SJCRH30 (cell line): ENCODE measurements around the gene FRMD3. TPM values are rescaled to one million over a fixed set of nuclear protein-coding genes. Genes with fewer than 3 reads are reported as not detected.

ENCODE experiments used
- DNase-seq, 2 experiments: peaks; one replicate each; pipeline ENCODE4 v3.0.0-alpha.2; 2015 to 2020
- H3K27ac ChIP-seq: fragments of 250-450 bp; sonication (Bioruptor Pico); 2 replicates; pipeline ENCODE4 v1.5.1; 2020; ENCODE audit warnings: mild to moderate bottlenecking, moderate library complexity
- H3K27me3 ChIP-seq: fragments of 250-450 bp; sonication (Bioruptor Pico); 2 replicates; pipeline ENCODE4 v1.5.1; 2020; ENCODE audit warnings: mild to moderate bottlenecking, moderate library complexity
- H3K36me3 ChIP-seq: fragments of 250-450 bp; sonication (Bioruptor Pico); 2 replicates; pipeline ENCODE4 v1.5.1; 2020; ENCODE audit warnings: mild to moderate bottlenecking, moderate library complexity
- H3K4me1 ChIP-seq: fragments of 250-450 bp; sonication (Bioruptor Pico); 2 replicates; pipeline ENCODE4 v1.5.1; 2020; ENCODE audit warnings: mild to moderate bottlenecking, moderate library complexity
- H3K4me3 ChIP-seq: fragments of 250-450 bp; sonication (Bioruptor Pico); 2 replicates; pipeline ENCODE4 v1.5.1; 2020; ENCODE audit warnings: mild to moderate bottlenecking, moderate library complexity
- H3K9me3 ChIP-seq: fragments of 250-450 bp; sonication (Bioruptor Pico); replicated peaks from 2 replicates; pipeline ENCODE4 v1.5.1; 2020; ENCODE audit warnings: mild to moderate bottlenecking, moderate library complexity
- total RNA-seq: library from RNA; depleted of rRNA; stranded (reverse); fragments of >200 nt; shearing (Covaris generic); gene quantifications from 2 replicates; pipeline ENCODE4 v1.2.3, GENCODE V29; 2014

Gene FRMD3
- total RNA-seq, 1 experiment from 2014 or later, result 17.4 TPM

DNA sequence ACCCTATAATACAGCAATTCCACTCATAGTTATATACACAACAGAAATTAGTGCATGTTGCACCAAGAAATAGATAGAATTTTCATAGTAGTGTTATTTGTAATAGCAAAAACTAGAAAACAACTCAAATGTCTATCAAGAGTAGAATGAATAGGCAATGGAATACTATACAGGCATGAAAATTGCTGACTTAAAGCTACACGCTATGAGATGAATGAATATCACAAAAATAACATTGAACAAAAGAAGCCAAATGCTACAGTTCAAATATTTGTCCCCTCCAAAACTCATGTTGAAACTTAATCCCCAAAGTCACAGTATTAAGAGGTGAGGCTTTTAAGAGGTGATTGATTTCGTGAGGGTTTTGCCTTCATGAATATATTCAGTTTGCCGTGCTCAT is 215.1 kb downstream of the FRMD3 start:
- Histone ChIP-seq H3K27ac (no peak overlapping the region), H3K4me1 (peaks cover 2% of the 10 kb centered on the region), H3K27me3 (no peaks in the 10 kb centered on the region), H3K4me3 (no peak overlapping the region), H3K9me3 (peaks cover 8% of the 10 kb centered on the region; the same call in 1 of the 2 replicates), H3K36me3 (no peaks in the 10 kb centered on the region; the same call in 1 of the 2 replicates)
- DNase-seq, result no peak

- Histone ChIP-seq H3K36me3 (no peaks in the 10 kb centered on the region; the same call in 1 of the 2 replicates), H3K4me3 (no peak overlapping the region), H3K9me3 (peaks cover 8% of the 10 kb centered on the region; the same call in 1 of the 2 replicates), H3K27ac (no peak overlapping the region), H3K27me3 (no peaks in the 10 kb centered on the region), H3K4me1 (peaks cover 2% of the 10 kb centered on the region)
- no peak for DNase-seq
These were observed 215.8 kb downstream of the FRMD3 start for GRCh38 chr9:83322438-83322837.

DNA sequence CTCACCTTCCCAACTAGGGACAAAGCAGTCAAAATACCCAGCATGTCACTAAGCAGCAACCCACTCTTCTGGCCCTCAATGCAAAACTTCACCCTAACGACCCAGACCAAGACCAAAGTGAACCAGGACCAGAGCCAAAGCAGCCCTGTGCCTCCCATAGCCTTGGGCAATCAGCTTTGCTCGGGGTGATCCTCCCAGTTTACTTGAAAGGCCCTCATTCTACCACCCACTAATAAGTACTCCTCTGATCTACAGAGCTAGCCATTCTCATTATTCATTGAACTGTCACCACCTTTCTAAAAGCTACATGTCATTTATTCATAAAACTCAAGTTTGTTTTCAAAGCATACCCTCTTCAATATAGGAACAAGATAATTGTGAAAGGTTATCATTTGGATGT is 221.0 kb downstream of the FRMD3 start:
- Histone ChIP-seq H3K36me3 (no peaks in the 10 kb centered on the region; the same call in 1 of the 2 replicates), H3K27me3 (no peaks in the 10 kb centered on the region), H3K9me3 (no peaks in the 10 kb centered on the region), H3K4me3 (no peak overlapping the region), H3K27ac (no peak overlapping the region), H3K4me1 (no peaks in the 10 kb centered on the region)
- no peak for DNase-seq

- no peaks in the 10 kb centered on the region for H3K27me3 ChIP-seq
- H3K27ac ChIP-seq, result no peak overlapping the region
- no peaks in the 10 kb centered on the region for H3K4me1 ChIP-seq
- no peaks in the 10 kb centered on the region for H3K9me3 ChIP-seq
- no peak overlapping the region for H3K4me3 ChIP-seq
- H3K36me3 ChIP-seq, result no peaks in the 10 kb centered on the region
- no peak for DNase-seq
These were observed 222.6 kb downstream of the FRMD3 start for GRCh38 chr9:83315649-83316048.

DNA sequence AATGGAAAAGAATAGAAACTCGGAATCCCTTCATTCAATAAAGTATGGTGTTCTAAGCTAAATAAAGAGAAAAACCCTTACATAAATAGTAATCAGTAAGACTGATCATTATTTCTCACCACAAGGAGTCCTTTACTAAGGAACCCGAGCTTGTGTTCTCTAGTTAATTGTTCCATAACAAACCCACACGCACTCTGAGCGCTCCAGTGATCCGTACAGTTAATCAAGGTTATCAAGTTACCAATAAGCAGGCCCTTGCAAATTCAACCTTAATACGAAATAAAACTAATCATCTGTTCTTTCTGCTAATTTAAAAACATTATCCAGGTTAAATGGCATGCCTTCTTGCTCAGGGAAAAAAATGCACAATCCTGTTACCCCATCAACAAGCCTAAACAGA is 224.4 kb downstream of the FRMD3 start:
- no peaks in the 10 kb centered on the region for H3K36me3 ChIP-seq
- no peaks in the 10 kb centered on the region for H3K27me3 ChIP-seq
- no peak overlapping the region for H3K27ac ChIP-seq
- no peaks in the 10 kb centered on the region for H3K9me3 ChIP-seq
- no peaks in the 10 kb centered on the region for H3K4me1 ChIP-seq
- no peak overlapping the region for H3K4me3 ChIP-seq
- DNase-seq, result no peak

GRCh38 chr9:83312537-83312936 is 225.7 kb downstream of the FRMD3 start:
- DNase-seq, result no peak
- H3K27me3 ChIP-seq, result no peaks in the 10 kb centered on the region
- no peak overlapping the region for H3K4me3 ChIP-seq
- no peaks in the 10 kb centered on the region for H3K4me1 ChIP-seq
- no peak overlapping the region for H3K27ac ChIP-seq
- no peaks in the 10 kb centered on the region for H3K36me3 ChIP-seq
- H3K9me3 ChIP-seq, result no peaks in the 10 kb centered on the region

DNA sequence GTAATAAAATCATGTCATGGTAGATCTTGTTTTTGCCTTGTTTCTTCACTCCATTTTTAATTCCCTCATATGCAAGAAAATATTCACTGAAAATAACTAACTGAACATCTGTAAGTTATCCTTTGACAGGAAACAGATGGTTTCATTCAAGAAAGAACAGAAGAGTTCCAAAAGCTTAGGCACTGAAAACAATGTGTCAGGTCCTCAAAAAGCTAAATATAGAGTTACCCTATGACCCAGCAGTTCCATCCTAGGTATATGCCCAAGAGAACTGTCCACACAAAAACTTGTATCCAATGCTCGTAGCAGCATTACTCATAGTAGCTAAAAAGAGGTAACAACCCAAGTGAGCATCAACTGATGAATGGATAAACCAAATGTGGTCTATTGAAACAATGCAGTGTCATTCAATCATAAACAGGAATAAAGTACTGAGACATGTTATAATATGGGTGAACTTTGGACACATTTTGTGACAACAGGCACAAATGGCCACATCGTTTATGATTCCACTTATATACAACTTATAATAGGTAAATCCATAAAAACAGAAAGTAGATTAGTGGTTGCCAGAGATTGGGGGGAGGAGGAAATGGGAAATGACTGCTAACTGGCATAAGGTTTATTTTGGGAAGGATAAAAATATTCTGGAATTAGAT is 231.0 kb downstream of the FRMD3 start:
- Histone ChIP-seq H3K9me3 (no peaks in the 10 kb centered on the region), H3K36me3 (no peaks in the 10 kb centered on the region), H3K27me3 (no peaks in the 10 kb centered on the region), H3K4me1 (no peaks in the 10 kb centered on the region), H3K27ac (no peak overlapping the region), H3K4me3 (no peak overlapping the region)
- DNase-seq, result no peak

DNA sequence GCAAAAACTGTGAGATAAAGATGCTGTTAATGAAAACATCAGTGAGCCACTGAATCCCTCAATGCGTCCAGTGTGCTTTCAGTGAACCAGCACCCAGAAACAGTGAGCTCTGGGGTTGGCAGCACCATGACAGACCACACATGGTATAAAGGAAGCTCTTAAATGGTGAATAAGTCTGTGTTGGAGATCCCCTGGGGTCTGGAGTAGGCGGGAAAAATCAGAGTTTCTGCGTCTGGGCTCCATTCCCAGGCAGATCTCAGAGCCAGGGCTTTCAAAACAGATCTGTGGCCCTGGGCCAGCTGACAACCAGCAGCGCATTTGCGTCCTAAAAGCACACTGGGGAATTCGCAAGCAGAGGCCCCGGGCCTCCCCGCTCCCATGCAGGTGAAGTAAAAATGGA is 233.5 kb downstream of the FRMD3 start:
- peak in 1 of 2 experiments; percentile 22 for DNase-seq
- Histone ChIP-seq H3K27ac (no peak overlapping the region), H3K4me3 (no peak overlapping the region), H3K36me3 (no peaks in the 10 kb centered on the region), H3K27me3 (no peaks in the 10 kb centered on the region), H3K4me1 (no peaks in the 10 kb centered on the region), H3K9me3 (no peaks in the 10 kb centered on the region)

DNA sequence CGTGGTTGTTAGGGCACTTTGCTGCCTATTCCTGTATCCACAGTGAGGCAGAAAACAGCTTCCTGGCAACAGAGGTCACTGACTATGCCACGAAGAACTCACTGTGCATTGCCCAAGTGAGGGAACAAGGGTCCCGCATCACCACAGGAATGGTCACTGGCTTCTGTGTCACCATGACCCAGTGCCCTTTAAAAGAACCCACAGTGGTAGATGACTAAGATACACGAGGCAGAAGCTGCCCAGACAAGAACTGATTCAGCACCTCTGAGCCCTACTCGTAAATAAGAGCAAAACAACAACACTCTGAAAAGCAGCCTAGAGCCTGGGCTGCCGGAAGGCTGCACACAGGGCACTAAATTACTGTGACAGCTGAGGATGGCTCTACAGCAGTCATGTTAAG is 238.6 kb downstream of the FRMD3 start:
- DNase-seq, result no peak
- no peaks in the 10 kb centered on the region for H3K9me3 ChIP-seq
- H3K27me3 ChIP-seq, result no peaks in the 10 kb centered on the region
- H3K4me3 ChIP-seq, result no peak overlapping the region
- 0 out of 2 replicates have a peak, but pooled peaks cover 2% of the 10 kb centered on the region for H3K36me3 ChIP-seq
- no peaks in the 10 kb centered on the region for H3K4me1 ChIP-seq
- H3K27ac ChIP-seq, result no peak overlapping the region

- no peaks in the 10 kb centered on the region for H3K4me1 ChIP-seq
- H3K27ac ChIP-seq, result no peak overlapping the region
These were observed 239.1 kb downstream of the FRMD3 start for GRCh38 chr9:83299094-83299493.

DNA sequence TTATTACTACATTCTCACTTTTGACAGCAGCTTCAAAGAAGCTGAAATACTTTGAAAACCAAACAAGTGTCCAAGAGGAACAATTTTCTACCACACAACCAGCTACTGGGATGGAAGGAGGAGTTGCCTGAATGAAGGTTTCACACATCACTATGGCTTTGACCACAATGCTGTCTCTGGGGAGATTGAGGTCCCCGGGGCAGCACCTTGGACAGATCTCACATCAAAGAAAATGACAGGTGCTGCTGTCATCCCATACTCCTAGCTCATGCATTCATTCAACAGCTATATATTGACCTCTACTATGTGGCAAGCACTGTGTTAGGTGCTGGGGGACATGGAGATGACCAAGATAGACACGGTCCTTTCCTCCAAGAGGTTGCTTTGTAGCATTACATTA is 242.1 kb downstream of the FRMD3 start:
- Histone ChIP-seq H3K4me3 (no peak overlapping the region), H3K9me3 (no peaks in the 10 kb centered on the region), H3K27me3 (no peaks in the 10 kb centered on the region), H3K36me3 (0 out of 2 replicates have a peak, but pooled peaks cover 2% of the 10 kb centered on the region), H3K27ac (no peak overlapping the region), H3K4me1 (no peaks in the 10 kb centered on the region)
- peak in 1 of 2 experiments; percentile 54 for DNase-seq

More at GRCh38 chr9:83299094-83299493, 239.1 kb downstream of the FRMD3 start:
- no peak overlapping the region for H3K4me3 ChIP-seq
- 0 out of 2 replicates have a peak, but pooled peaks cover 2% of the 10 kb centered on the region for H3K36me3 ChIP-seq
- DNase-seq, result no peak
- no peaks in the 10 kb centered on the region for H3K27me3 ChIP-seq
- no peaks in the 10 kb centered on the region for H3K9me3 ChIP-seq

GRCh38 chr9:83294816-83295215 is 243.4 kb downstream of the FRMD3 start:
- Histone ChIP-seq H3K9me3 (no peaks in the 10 kb centered on the region), H3K27ac (no peak overlapping the region), H3K4me1 (no peaks in the 10 kb centered on the region), H3K36me3 (0 out of 2 replicates have a peak, but pooled peaks cover 2% of the 10 kb centered on the region), H3K4me3 (no peak overlapping the region), H3K27me3 (no peaks in the 10 kb centered on the region)
- no peak for DNase-seq

DNA sequence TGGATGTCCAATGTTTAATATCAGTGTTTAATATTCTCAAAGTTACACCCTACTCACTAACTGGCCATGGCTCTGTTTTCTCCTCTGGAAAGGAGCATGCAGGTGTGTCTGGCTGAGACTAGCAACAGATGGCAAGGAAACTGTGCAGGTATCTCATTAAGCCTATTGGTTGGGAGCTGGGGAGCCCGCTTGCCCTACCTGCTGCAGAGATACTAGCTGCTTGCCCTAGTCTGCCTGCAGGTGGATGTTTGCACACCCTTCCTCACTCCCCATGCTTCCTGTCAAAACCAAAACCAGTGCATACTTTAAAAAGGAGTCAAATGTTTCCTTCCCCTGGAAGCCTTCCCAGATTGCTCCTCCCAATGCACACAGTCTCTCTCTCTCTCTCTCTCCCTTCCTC is 247.0 kb downstream of the FRMD3 start:
- H3K27me3 ChIP-seq, result no peaks in the 10 kb centered on the region
- 0 out of 2 replicates have a peak, but pooled peaks cover 2% of the 10 kb centered on the region for H3K36me3 ChIP-seq

DNA sequence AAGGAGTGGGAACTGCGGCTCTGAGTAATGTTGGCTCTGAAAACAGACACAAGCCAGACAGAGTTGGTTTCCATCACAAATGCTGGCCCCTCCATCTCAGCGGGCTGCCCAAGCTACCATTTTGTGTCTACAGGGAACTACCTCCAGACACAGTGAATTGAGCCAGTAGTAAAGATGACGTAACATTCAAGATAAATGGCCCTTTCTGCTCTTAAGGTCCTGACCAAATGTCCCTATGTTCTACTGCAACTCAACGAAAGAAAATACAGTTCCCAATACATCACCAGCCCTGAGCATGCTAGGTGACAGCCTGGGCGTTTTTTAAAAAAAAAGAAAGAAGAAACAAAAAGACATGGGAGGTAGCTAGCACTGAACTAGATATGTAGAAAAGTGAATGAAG is 247.5 kb downstream of the FRMD3 start:
- H3K4me3 ChIP-seq, result no peak overlapping the region
- H3K36me3 ChIP-seq, result 0 out of 2 replicates have a peak, but pooled peaks cover 2% of the 10 kb centered on the region
- no peaks in the 10 kb centered on the region for H3K27me3 ChIP-seq
- no peak for DNase-seq
- H3K9me3 ChIP-seq, result no peaks in the 10 kb centered on the region
- H3K27ac ChIP-seq, result no peak overlapping the region
- H3K4me1 ChIP-seq, result peaks cover 13% of the 10 kb centered on the region

More for the DNA sequence above, 247.0 kb downstream of the FRMD3 start:
- Histone ChIP-seq H3K27ac (no peak overlapping the region), H3K4me3 (no peak overlapping the region), H3K9me3 (no peaks in the 10 kb centered on the region), H3K4me1 (peaks cover 8% of the 10 kb centered on the region)
- DNase-seq, result no peak

DNA sequence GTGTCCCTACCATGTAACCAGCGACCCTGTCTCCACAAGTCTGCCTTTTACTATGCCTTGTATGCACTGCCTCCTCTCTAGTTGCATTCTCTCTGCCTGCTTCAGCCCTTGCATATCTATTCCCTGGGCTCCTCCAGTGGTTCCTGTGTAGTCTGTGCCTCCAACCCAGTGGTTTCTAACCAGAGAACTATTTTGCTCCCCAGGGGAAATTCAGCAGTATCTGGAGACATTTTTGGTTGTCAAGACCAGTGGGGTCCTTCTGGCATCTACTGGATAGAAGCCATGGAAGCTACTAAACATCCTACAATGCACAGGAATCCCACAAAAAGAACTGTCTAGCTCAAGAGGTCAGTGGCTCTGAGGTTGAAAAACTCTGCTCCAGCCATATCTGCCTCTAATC is 251.2 kb downstream of the FRMD3 start:
- Histone ChIP-seq H3K27ac (no peak overlapping the region), H3K27me3 (no peaks in the 10 kb centered on the region), H3K4me1 (peaks cover 38% of the 10 kb centered on the region), H3K36me3 (no peaks in the 10 kb centered on the region), H3K9me3 (no peaks in the 10 kb centered on the region), H3K4me3 (no peak overlapping the region)
- DNase-seq, result no peak
